Activated CD4-positive, CD25-positive, alpha-beta regulatory T cell (primary cell): ENCODE measurements around the gene THADA.

ENCODE experiments used
- DNase-seq, 4 experiments: peaks; one replicate each; lab custom pipeline; 2025; lab: John Stamatoyannopoulos, UW

The THADA gene

GRCh38 chr2:43347746-43348145 is 248.1 kb downstream of the THADA start:
- no peak for DNase-seq

GRCh38 chr2:43346602-43347567 is 249.0 kb downstream of the THADA start:
- DNase-seq: no peak

- no peak for DNase-seq
These were observed 250.0 kb downstream of the THADA start for GRCh38 chr2:43345872-43346271.

DNA sequence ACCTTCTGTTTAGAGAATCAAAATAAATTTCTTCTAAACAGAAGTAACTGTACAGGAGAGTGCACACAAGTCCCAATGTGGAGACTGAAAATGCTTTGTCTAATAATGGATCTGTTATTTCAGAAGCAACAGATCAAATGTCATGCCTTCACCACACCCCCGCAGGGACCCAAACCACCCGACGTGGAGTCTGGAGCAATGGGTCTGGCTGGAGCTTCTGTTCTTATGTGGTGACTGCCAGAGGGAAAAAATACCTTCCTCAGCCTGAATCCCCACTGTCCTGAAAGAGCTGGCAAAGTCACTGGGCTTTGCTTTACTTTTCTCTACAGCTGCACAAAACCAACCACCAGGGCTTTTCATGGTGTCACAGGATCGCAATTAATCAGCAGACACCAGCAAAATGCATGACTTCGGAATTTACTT is 250.4 kb downstream of the THADA start:
- no peak for DNase-seq

DNA sequence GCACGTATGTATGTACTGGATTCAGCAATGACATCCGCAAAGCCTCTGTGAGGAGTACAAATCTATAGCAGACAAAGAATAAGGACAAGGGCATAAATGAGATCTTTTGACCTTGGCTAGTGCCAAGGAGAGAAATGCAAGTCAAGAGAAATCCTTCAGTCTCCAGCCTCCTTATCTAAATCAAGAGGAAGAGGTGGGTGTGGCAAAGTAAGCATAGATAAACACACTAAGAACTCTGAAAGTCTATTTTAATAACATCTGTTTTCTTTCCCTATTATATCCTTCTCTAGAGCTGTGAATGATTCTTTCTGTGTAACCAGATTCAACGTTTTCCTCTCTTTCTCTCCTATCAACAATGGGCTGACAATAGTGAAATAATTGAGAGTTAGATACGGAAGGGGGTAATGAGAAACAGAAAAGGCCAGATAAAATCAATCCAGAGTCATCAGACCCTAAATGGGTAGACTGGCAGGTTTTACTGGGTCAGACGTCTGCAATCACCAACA is 250.9 kb downstream of the THADA start:
- DNase-seq: no peak

GRCh38 chr2:43343573-43344304 is 252.1 kb downstream of the THADA start:
- DNase-seq: no peak

- DNase-seq: no peak
These were observed 253.7 kb downstream of the THADA start for GRCh38 chr2:43341959-43342757.

DNA sequence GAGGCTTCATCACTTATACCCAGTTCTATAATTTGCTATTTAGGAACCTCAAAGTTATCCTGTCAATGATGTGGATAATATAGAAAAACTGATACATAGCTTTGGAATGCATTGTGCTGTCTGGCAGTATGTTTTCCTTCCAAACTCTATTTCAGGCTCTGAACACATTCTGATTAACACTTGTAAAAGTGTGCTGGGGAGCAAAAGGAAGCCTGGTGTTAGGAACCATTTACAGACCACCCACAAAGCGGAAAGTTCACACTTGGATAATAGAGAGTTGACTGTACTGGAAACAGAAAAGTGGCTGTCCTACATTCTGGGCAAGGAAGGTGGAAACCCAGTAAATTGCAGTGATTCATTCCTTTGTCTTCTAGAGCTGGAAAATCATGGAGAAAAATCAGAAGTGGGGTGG is 254.9 kb downstream of the THADA start:
- no peak for DNase-seq

GRCh38 chr2:43340066-43340465 is 255.8 kb downstream of the THADA start:
- no peak for DNase-seq

- DNase-seq: no peak
These were observed 262.1 kb downstream of the THADA start for GRCh38 chr2:43333656-43334144.

GRCh38 chr2:43333101-43333655 is 262.7 kb downstream of the THADA start:
- DNase-seq: no peak

- no peak for DNase-seq
These were observed 263.2 kb downstream of the THADA start for GRCh38 chr2:43332653-43333052.

GRCh38 chr2:43331422-43331821 is 264.4 kb downstream of the THADA start:
- no peak for DNase-seq

- no peak for DNase-seq
These were observed 266.2 kb downstream of the THADA start for GRCh38 chr2:43329637-43330036.

DNA sequence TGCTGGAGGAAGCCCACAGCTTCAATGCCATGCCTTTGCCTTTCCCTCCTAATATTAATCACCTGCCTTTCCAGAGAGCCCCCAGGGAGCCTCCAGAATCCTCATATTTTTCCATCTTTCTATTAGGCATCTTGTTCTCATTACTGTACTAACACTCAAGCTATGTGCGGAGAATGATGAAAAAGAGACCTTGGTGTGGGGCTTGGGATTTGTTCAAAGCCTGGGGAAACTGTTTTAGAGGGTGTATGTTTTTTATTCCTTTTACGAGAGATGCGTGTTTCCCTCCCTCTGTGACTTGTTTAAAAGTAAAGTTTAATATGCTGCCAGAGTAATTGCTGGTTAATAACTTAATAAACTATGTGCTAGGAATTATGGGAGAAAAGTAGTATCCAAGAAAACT is 267.0 kb downstream of the THADA start:
- no peak for DNase-seq

DNA sequence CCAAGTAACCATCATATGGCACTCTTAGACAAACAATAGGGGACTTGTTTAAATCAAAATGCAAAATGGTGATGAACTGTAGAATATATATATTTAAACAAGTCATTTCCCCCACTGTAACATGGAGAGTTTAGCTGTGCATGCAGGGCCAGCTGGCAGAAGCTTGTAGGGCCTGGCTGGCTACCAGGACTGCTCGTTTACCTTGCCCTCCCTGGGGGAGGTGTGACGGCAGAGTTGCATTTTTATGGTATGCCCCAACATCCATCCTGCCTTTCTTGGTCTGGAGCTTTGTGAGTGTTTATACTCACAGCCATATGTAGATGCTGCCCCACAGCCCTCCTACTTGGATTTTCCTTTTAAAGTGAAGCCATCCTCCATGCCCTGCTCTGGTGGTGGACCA is 267.7 kb downstream of the THADA start:
- DNase-seq: no peak

DNA sequence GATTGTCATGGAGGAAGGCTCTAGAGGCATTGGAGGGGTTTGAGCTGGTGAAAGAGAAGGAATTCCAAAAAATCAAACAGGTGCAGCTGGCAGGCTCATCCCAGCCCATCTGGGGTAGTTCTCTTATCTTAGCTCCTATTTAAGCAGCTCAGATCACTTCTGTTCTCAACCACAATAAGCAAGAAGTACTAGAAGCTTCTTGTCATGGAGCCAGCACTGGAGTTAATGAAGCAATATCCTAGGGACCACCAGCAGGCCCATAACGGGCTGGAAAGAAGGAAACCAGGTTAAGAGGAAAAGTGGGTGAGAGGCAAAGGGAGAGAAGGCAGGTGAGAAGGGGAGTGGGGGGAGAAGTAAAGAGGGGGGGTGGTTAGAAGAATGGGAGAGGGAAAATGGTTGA is 268.7 kb downstream of the THADA start:
- DNase-seq: no peak

DNA sequence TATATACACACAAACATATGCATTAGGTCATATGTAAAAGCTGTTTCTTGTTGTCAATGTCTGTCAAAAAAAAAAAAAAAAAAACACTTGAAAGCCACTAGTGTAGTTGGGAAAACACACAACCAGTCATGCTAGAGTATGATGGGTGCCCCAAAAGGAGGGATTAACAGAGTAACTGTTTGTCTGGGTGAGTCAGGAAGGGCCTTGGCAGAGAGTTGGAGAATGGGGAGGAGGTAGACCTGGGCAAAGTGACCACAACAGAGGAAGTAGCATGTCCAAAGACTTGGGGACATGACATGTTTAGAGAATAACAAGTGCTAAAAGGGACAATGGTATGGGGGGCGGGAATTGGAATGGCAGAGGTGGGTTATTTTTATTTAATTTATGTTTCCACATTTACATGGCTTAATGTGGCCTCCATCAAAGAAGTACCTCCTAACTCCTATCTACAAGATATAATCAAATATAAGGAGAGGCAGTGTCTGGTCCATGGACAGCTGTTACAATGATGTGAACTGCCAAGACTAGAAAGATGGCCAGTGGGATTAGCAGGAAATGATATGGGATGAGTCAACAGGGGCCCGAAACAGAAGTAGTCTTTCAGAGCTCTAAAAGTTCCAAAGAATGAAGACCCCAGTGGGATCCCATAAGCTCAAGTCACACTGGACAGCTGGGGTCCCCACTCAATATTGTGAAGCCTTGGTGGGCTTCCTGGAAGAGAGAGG is 269.6 kb downstream of the THADA start:
- no peak for DNase-seq

DNA sequence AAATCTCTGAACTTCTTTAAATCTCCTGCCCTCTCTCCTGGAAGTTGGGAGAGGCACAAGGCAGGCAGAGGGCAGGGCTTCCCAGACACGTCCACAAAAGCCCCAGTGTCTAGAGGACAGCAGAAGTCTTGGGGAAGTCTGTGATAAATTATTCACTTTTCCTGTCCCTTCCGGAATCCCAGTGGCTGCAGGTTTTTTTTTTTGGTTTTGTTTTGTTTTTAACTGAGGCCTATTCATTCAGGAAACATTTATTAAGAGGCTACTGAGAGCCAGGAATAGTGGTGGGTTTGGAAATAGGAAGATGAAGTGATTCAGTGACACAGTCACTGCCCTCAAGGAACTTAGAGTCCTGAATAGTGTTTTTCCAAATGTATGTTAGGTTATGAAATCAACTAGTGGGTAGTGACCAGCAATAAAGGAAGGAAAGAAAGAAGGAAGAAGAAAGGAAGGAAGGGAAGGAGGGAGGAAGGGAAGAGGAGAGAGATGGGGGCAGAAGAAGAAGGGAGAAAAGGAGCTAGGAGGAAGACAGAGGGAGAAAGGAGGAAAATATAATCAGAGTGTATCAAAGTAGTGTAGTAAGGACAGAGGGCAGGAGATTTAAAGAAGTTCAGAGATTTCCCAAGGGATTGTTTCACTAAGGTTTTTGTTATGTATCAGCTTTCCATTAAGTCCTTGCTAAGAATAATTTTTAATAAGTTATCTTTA is 270.6 kb downstream of the THADA start:
- DNase-seq: no peak
